DOHH2 (cell line): ENCODE results near the gene KLF16.

Experiments used
- CTCF ChIP-seq: fragments of 200-600 bp; sonication (generic); IDR thresholded peaks from one replicate; pipeline ENCODE4 v1.5.1; 2014; ENCODE audit warnings: antibody characterized with exemption, mild to moderate bottlenecking, low read depth, low read length; ENCODE audit not compliant: poor library complexity, severe bottlenecking
- EZH2phosphoT487 ChIP-seq: fragments of 200-600 bp; sonication (generic); IDR thresholded peaks from 2 replicates; pipeline ENCODE4 v1.6.1; 2017; ENCODE audit warnings: borderline replicate concordance, mild to moderate bottlenecking, antibody characterized with exemption, low read length, moderate library complexity, mixed read lengths

GRCh38 chr19:1807695-1808394, 55.5 kb downstream of the KLF16 start:
- no peak for TF ChIP-seq CTCF
- TF ChIP-seq EZH2phosphoT487: no peak
